Gastrocnemius medialis (tissue), 4 donors: ENCODE data around the gene KCNQ4.

Experiments
- POLR2A ChIP-seq, 2 donors: fragments of 450-650 bp; IDR thresholded peaks; one replicate each; pipeline ENCODE4 v1.6.1; 2017; ENCODE audit warnings: antibody characterized with exemption in 2 of 2, mild to moderate bottlenecking in 2 of 2, moderate library complexity in 2 of 2
- TF ChIP-seq, protein P1 (sequence below), 5 experiments: fragments of 450-650 bp in 3 of 5; fragments of 200-600 bp in 2 of 5; sonication (generic) in 2 of 5; IDR thresholded peaks in 4 of 5; conservative IDR thresholded peaks in 1 of 5; 1 replicate in 4 of 5; 2 replicates in 1 of 5; pipeline ENCODE4 v1.5.1; 2016 to 2019; ENCODE audit warnings: antibody characterized with exemption in 5 of 5, mild to moderate bottlenecking in 3 of 5, moderate library complexity in 3 of 5

GRCh38 chr1:40734882-40735628, 48.5 kb upstream of the KCNQ4 start:
- TF ChIP-seq, protein P1, sequence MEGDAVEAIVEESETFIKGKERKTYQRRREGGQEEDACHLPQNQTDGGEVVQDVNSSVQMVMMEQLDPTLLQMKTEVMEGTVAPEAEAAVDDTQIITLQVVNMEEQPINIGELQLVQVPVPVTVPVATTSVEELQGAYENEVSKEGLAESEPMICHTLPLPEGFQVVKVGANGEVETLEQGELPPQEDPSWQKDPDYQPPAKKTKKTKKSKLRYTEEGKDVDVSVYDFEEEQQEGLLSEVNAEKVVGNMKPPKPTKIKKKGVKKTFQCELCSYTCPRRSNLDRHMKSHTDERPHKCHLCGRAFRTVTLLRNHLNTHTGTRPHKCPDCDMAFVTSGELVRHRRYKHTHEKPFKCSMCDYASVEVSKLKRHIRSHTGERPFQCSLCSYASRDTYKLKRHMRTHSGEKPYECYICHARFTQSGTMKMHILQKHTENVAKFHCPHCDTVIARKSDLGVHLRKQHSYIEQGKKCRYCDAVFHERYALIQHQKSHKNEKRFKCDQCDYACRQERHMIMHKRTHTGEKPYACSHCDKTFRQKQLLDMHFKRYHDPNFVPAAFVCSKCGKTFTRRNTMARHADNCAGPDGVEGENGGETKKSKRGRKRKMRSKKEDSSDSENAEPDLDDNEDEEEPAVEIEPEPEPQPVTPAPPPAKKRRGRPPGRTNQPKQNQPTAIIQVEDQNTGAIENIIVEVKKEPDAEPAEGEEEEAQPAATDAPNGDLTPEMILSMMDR (IDR thresholded peaks at IDR 0.05 in 4 of 5, conservative IDR thresholded peaks at IDR 0.05 in 1 of 5): no peak
- TF ChIP-seq POLR2A (IDR thresholded peaks at IDR 0.05): no peak
